Sigmoid colon (tissue), 7 donors: ENCODE results near the gene NEK6. TPM values are rescaled to one million over a fixed set of nuclear protein-coding genes. Genes with fewer than 3 reads are reported as not detected.

Experiments used
- DNase-seq: peaks from one replicate; pipeline ENCODE4 v3.0.0-alpha.2; 2019
- H3K27ac ChIP-seq, 4 donors: fragments of 200-600 bp; sonication (generic); one replicate each; pipeline ENCODE4 v1.5.1; 2016 to 2019; ENCODE audit warnings: mild to moderate bottlenecking in 1 of 4
- H3K27me3 ChIP-seq, 3 donors: fragments of 200-600 bp; sonication (generic); one replicate each; pipeline ENCODE4 v1.5.1; 2019; ENCODE audit warnings: mild to moderate bottlenecking in 1 of 3
- H3K36me3 ChIP-seq, 4 donors: fragments of 200-600 bp; sonication (generic); one replicate each; pipeline ENCODE4 v1.5.1; 2016 to 2019
- H3K4me1 ChIP-seq, 4 donors: fragments of 200-600 bp; sonication (generic); one replicate each; pipeline ENCODE4 v1.5.1; 2017 to 2019
- H3K4me3 ChIP-seq, 4 donors: fragments of 200-600 bp; sonication (generic); one replicate each; pipeline ENCODE4 v1.5.1; 2017 to 2019; ENCODE audit warnings: mild to moderate bottlenecking in 2 of 4, moderate library complexity in 1 of 4
- H3K9me3 ChIP-seq, 4 donors: fragments of 200-600 bp in 3 of 4; sonication (generic) in 3 of 4; one replicate each; pipeline versions ENCODE4 v1.5.1 to v1.6.1; 2013 to 2019
- CTCF ChIP-seq, 4 experiments: fragments of 450-650 bp in 3 of 4; fragments of 200-600 bp in 1 of 4; IDR thresholded peaks; one replicate each; pipeline ENCODE4 v1.5.1; 2016 to 2019; ENCODE audit warnings: antibody characterized with exemption in 4 of 4, mild to moderate bottlenecking in 3 of 4, moderate library complexity in 2 of 4
- EP300 ChIP-seq, 4 donors: sonication (generic); formaldehyde crosslinking; IDR thresholded peaks; one replicate each; pipeline ENCODE4 v1.6.1; 2017; ENCODE audit warnings: antibody characterized with exemption in 4 of 4
- POLR2A ChIP-seq, 2 donors: fragments of 450-650 bp; IDR thresholded peaks; one replicate each; pipeline ENCODE4 v1.6.1; 2016; ENCODE audit warnings: antibody characterized with exemption in 2 of 2, mild to moderate bottlenecking in 2 of 2, moderate library complexity in 2 of 2
- POLR2AphosphoS5 ChIP-seq, 4 donors: sonication (generic); formaldehyde crosslinking; IDR thresholded peaks; one replicate each; pipeline ENCODE4 v1.6.1; 2017; ENCODE audit warnings: antibody characterized with exemption in 4 of 4
- WGBS, 2 donors: extraction: QIAGEN DNeasy Blood & Tissue Kit; methylation state at CpG; one replicate each; pipeline ENCODE4 v1.1.7; 2013; 5-methylcytosine and 5-hydroxymethylcytosine counted together
- intact Hi-C: fragments of 100-400 bp; cut with DNase I; formaldehyde crosslinking; loops from one replicate; pipeline ENCODE4 v1.15.1; 2023
- polyA plus RNA-seq, 3 donors: library from polyadenylated mRNA; stranded (reverse); fragments of 200-250 nt; gene quantifications; one replicate each; pipeline ENCODE4 v1.2.3, GENCODE V29; 2013
- total RNA-seq, 4 donors: library from RNA; depleted of rRNA; stranded (reverse); fragments of >200 nt; gene quantifications; one replicate each; pipeline ENCODE4 v1.1.0, GENCODE V29; 2016
- donor health status: healthy with polysubstance abuse.
- donor health status: Bipolar disorder and iron deficiency.
- donor health status: healthy.

Gene NEK6
- total and polyA plus RNA-seq, 7 donors: 8.2 to 36.2 (median 18.7) TPM

GRCh38 chr9:124398191-124398935 lies 140.6 kb downstream of the NEK6 start:
- Histone ChIP-seq H3K27ac (no peak overlapping the region), H3K27me3 (no peaks in the 10 kb centered on the region), H3K9me3 (no peaks in the 10 kb centered on the region), H3K4me3 (no peak overlapping the region), H3K36me3 (peaks cover 0 to 39% (median 3%) of the 10 kb centered on the region in 4 donors), H3K4me1 (peaks cover 0 to 33% (median 17%) of the 10 kb centered on the region in 4 donors)
- WGBS, 2 donors: 85 to 90% methylated on average over 8 of the region's 8 CpGs
- intact Hi-C loops: loop anchor here (10.0 kb wide), 1 partner anchor 274 kb away; no protein-coding TSS in a partner anchor
- no peak for DNase-seq
- no peak for TF ChIP-seq EP300 (IDR thresholded peaks at IDR 0.05)
- TF ChIP-seq POLR2A (IDR thresholded peaks at IDR 0.05): no peak
- TF ChIP-seq POLR2AphosphoS5 (IDR thresholded peaks at IDR 0.05): no peak
- no peak for TF ChIP-seq CTCF (IDR thresholded peaks at IDR 0.05)

- no peaks in the 10 kb centered on the region for H3K27me3 ChIP-seq
- peaks cover 0 to 26% (median 15%) of the 10 kb centered on the region in 4 donors for H3K4me1 ChIP-seq
- TF ChIP-seq POLR2AphosphoS5 (IDR thresholded peaks at IDR 0.05) (no peak), CTCF (IDR thresholded peaks at IDR 0.05) (no peak), EP300 (IDR thresholded peaks at IDR 0.05) (no peak), POLR2A (IDR thresholded peaks at IDR 0.05) (no peak)
- peak overlapping the region in 2 of 4 donors; percentile 34 to 42 for H3K27ac ChIP-seq
- 71 to 83% methylated on average over 12 of the region's 12 CpGs for WGBS, 2 donors
- intact Hi-C loops: loop anchor here (10.0 kb wide), 1 partner anchor 275 kb away; no protein-coding TSS in a partner anchor
- H3K4me3 ChIP-seq: no peak overlapping the region
- peaks cover 5 to 40% (median 11%) of the 10 kb centered on the region in 4 donors for H3K36me3 ChIP-seq
- no peaks in the 10 kb centered on the region for H3K9me3 ChIP-seq
- no peak for DNase-seq
These were observed 141.7 kb downstream of the NEK6 start for GRCh38 chr9:124399323-124399967.

GRCh38 chr9:124399968-124400940 lies 142.5 kb downstream of the NEK6 start:
- TF ChIP-seq CTCF (IDR thresholded peaks at IDR 0.05): no peak
- no peak for TF ChIP-seq POLR2A (IDR thresholded peaks at IDR 0.05)
- TF ChIP-seq POLR2AphosphoS5 (IDR thresholded peaks at IDR 0.05): no peak
- TF ChIP-seq EP300 (IDR thresholded peaks at IDR 0.05): no peak
- DNase-seq: no peak
- Histone ChIP-seq H3K4me1 (peaks cover 0 to 26% (median 15%) of the 10 kb centered on the region in 4 donors), H3K27me3 (no peaks in the 10 kb centered on the region), H3K4me3 (no peak overlapping the region), H3K27ac (peak overlapping the region in 2 of 4 donors; percentile 34 to 42), H3K9me3 (no peaks in the 10 kb centered on the region), H3K36me3 (peaks cover 8 to 48% (median 15%) of the 10 kb centered on the region in 4 donors)
- WGBS, 2 donors: 70 to 74% methylated on average over 15 of the region's 15 CpGs
- intact Hi-C loops: loop anchor here (10.0 kb wide), 1 partner anchor 275 kb away; no protein-coding TSS in a partner anchor

Other genes with a start within 250 kb of the NEK6 start
- 1 to 10 TPM in 1 of 4 donors, not detected in 3; 3.3 TPM for gene LHX2, start 246.2 kb upstream of the NEK6 start, total RNA-seq
- gene LHX2, start 246.2 kb upstream of the NEK6 start, polyA plus RNA-seq: not detected
- 100 to 1,000 TPM; 136 to 172 (median 166) TPM for gene PSMB7, start 157.5 kb downstream of the NEK6 start, total RNA-seq
- gene PSMB7, start 157.5 kb downstream of the NEK6 start, polyA plus RNA-seq: 100 to 1,000 TPM; 153 to 179 (median 177) TPM
- not detected for gene ADGRD2, start 192.5 kb downstream of the NEK6 start, total RNA-seq
- not detected for gene ADGRD2, start 192.5 kb downstream of the NEK6 start, polyA plus RNA-seq
- not detected for gene NR5A1, start 249.4 kb downstream of the NEK6 start, total RNA-seq
- gene NR5A1, start 249.4 kb downstream of the NEK6 start, polyA plus RNA-seq: under 1 TPM in 2 of 3 donors, not detected in 1; 0.03 to 0.60 TPM